Gastroesophageal sphincter (tissue), 3 donors: ENCODE data around the gene CD247.

Experiments
- EP300 ChIP-seq: sonication (generic); formaldehyde crosslinking; IDR thresholded peaks from one replicate; pipeline ENCODE4 v1.6.1; 2017; ENCODE audit warnings: antibody characterized with exemption, mild to moderate bottlenecking
- POLR2A ChIP-seq, 2 donors: fragments of 450-650 bp; IDR thresholded peaks; one replicate each; pipeline ENCODE4 v1.6.1; 2017; ENCODE audit warnings: antibody characterized with exemption in 2 of 2, mild to moderate bottlenecking in 2 of 2, moderate library complexity in 1 of 2
- POLR2AphosphoS5 ChIP-seq: sonication (generic); formaldehyde crosslinking; IDR thresholded peaks from one replicate; pipeline ENCODE4 v1.6.1; 2017; ENCODE audit warnings: antibody characterized with exemption
- TF ChIP-seq, protein P1 (sequence below), 4 experiments: fragments of 200-600 bp in 2 of 4; fragments of 450-650 bp in 2 of 4; sonication (generic) in 1 of 4; IDR thresholded peaks; one replicate each; pipeline ENCODE4 v1.5.1; 2017 to 2019; ENCODE audit warnings: antibody characterized with exemption in 4 of 4, mild to moderate bottlenecking in 2 of 4, moderate library complexity in 2 of 4

DNA sequence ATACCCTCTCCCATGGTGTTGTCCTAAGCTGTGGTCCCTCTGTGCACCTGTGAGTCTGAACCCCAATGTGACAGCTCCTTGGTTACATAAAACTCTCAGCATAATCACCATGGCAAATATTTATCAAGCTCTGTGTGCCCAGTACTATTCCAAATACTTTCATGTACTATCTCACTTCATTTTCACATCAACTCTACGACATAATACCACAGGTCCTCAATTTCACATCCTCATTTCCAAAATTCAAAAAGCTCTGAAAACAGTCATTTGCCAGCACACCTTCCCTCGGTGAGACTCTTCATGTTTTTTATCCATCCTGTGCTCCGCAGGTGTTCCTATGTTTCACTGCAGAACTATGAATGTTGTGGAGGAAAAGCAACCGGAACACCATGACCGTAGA is 47.6 kb upstream of the CD247 start:
- TF ChIP-seq, protein P1, sequence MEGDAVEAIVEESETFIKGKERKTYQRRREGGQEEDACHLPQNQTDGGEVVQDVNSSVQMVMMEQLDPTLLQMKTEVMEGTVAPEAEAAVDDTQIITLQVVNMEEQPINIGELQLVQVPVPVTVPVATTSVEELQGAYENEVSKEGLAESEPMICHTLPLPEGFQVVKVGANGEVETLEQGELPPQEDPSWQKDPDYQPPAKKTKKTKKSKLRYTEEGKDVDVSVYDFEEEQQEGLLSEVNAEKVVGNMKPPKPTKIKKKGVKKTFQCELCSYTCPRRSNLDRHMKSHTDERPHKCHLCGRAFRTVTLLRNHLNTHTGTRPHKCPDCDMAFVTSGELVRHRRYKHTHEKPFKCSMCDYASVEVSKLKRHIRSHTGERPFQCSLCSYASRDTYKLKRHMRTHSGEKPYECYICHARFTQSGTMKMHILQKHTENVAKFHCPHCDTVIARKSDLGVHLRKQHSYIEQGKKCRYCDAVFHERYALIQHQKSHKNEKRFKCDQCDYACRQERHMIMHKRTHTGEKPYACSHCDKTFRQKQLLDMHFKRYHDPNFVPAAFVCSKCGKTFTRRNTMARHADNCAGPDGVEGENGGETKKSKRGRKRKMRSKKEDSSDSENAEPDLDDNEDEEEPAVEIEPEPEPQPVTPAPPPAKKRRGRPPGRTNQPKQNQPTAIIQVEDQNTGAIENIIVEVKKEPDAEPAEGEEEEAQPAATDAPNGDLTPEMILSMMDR (IDR thresholded peaks at IDR 0.05) = no peak
- TF ChIP-seq POLR2AphosphoS5 = no peak
- no peak for TF ChIP-seq POLR2A (IDR thresholded peaks at IDR 0.05)
- TF ChIP-seq EP300 = no peak
